Measurements from ENCODE around the gene MARVELD3.
"Not testable (repeated sequence)": the region's sequence is repeated elsewhere in the genome, so short reads cannot be mapped to it uniquely, and the experiment has no call there.

MARVELD3 gene

GRCh38 chr16:71600822-71601221 lies 25.2 kb upstream of the MARVELD3 start:
- no peak for FAIRE-seq
- TF ChIP-seq TAF1 (IDR thresholded peaks at IDR 0.05; ENCODE audit: borderline replicate concordance, low read depth, low read length) (no peak), POLR2AphosphoS5 (IDR thresholded peaks at IDR 0.05; ENCODE audit: low read depth, low read length) (no peak), POLR2A (IDR thresholded peaks at IDR 0.05; ENCODE audit: low read depth, low read length) (no peak)

GRCh38 chr16:71609066-71609465 lies 16.9 kb upstream of the MARVELD3 start:
- DNase-seq (ENCODE audit: insufficient read length) (no peak), FAIRE-seq (no peak)
- TF ChIP-seq POLR2AphosphoS5 (IDR thresholded peaks at IDR 0.05; ENCODE audit: low read depth, low read length) (no peak), TAF1 (IDR thresholded peaks at IDR 0.05; ENCODE audit: borderline replicate concordance, low read depth, low read length) (no peak), POLR2A (IDR thresholded peaks at IDR 0.05; ENCODE audit: low read depth, low read length) (no peak)

More at GRCh38 chr16:71600822-71601221, 25.2 kb upstream of the MARVELD3 start:
- no peak for DNase-seq (ENCODE audit: insufficient read length)

GRCh38 chr16:71610447-71610846 lies 15.5 kb upstream of the MARVELD3 start:
- FAIRE-seq (no peak), DNase-seq (ENCODE audit: insufficient read length) (no peak)
- TF ChIP-seq POLR2A (IDR thresholded peaks at IDR 0.05; ENCODE audit: low read depth, low read length), result no peak
- TF ChIP-seq POLR2AphosphoS5 (IDR thresholded peaks at IDR 0.05; ENCODE audit: low read depth, low read length), result no peak
- TF ChIP-seq TAF1 (IDR thresholded peaks at IDR 0.05; ENCODE audit: borderline replicate concordance, low read depth, low read length), result no peak

GRCh38 chr16:71610936-71611871 lies 14.8 kb upstream of the MARVELD3 start:
- FAIRE-seq (peak; percentile 82), DNase-seq (ENCODE audit: insufficient read length) (peak; percentile 68)
- no peak for TF ChIP-seq POLR2A (IDR thresholded peaks at IDR 0.05; ENCODE audit: low read depth, low read length)
- TF ChIP-seq POLR2AphosphoS5 (IDR thresholded peaks at IDR 0.05; ENCODE audit: low read depth, low read length), result no peak
- TF ChIP-seq TAF1 (IDR thresholded peaks at IDR 0.05; ENCODE audit: borderline replicate concordance, low read depth, low read length), result no peak

GRCh38 chr16:71614956-71615355 lies 11.0 kb upstream of the MARVELD3 start:
- not testable (repeated sequence) for DNase-seq (ENCODE audit: insufficient read length); FAIRE-seq

GRCh38 chr16:71618429-71618828 lies 7.6 kb upstream of the MARVELD3 start:
- no peak for TF ChIP-seq POLR2A (IDR thresholded peaks at IDR 0.05; ENCODE audit: low read depth, low read length)
- TF ChIP-seq TAF1 (IDR thresholded peaks at IDR 0.05; ENCODE audit: borderline replicate concordance, low read depth, low read length), result no peak
- no peak for TF ChIP-seq POLR2AphosphoS5 (IDR thresholded peaks at IDR 0.05; ENCODE audit: low read depth, low read length)
- FAIRE-seq (no peak), DNase-seq (ENCODE audit: insufficient read length) (no peak)

GRCh38 chr16:71622088-71622487 lies 3.9 kb upstream of the MARVELD3 start:
- TF ChIP-seq POLR2A (IDR thresholded peaks at IDR 0.05; ENCODE audit: low read depth, low read length) (no peak), TAF1 (IDR thresholded peaks at IDR 0.05; ENCODE audit: borderline replicate concordance, low read depth, low read length) (no peak), POLR2AphosphoS5 (IDR thresholded peaks at IDR 0.05; ENCODE audit: low read depth, low read length) (no peak)
- FAIRE-seq (no peak), DNase-seq (ENCODE audit: insufficient read length) (no peak)

GRCh38 chr16:71623597-71623996 lies 2.4 kb upstream of the MARVELD3 start:
- TF ChIP-seq TAF1 (IDR thresholded peaks at IDR 0.05; ENCODE audit: borderline replicate concordance, low read depth, low read length) (no peak), POLR2A (IDR thresholded peaks at IDR 0.05; ENCODE audit: low read depth, low read length) (no peak), POLR2AphosphoS5 (IDR thresholded peaks at IDR 0.05; ENCODE audit: low read depth, low read length) (no peak)
- FAIRE-seq (peak; percentile 74), DNase-seq (ENCODE audit: insufficient read length) (no peak)

- FAIRE-seq (no peak), DNase-seq (ENCODE audit: insufficient read length) (no peak)
- TF ChIP-seq TAF1 (IDR thresholded peaks at IDR 0.05; ENCODE audit: borderline replicate concordance, low read depth, low read length) (no peak), POLR2AphosphoS5 (IDR thresholded peaks at IDR 0.05; ENCODE audit: low read depth, low read length) (no peak), POLR2A (IDR thresholded peaks at IDR 0.05; ENCODE audit: low read depth, low read length) (no peak)
Observed at GRCh38 chr16:71625113-71625850, 702 bp upstream of the MARVELD3 start.

- FAIRE-seq (no peak), DNase-seq (ENCODE audit: insufficient read length) (peak; percentile 45)
Observed at GRCh38 chr16:71626858-71627213, 852 bp downstream of the MARVELD3 start.

GRCh38 chr16:71627731-71628181 lies 1.8 kb downstream of the MARVELD3 start:
- TF ChIP-seq POLR2A (IDR thresholded peaks at IDR 0.05; ENCODE audit: low read depth, low read length) (no peak), POLR2AphosphoS5 (IDR thresholded peaks at IDR 0.05; ENCODE audit: low read depth, low read length) (no peak), TAF1 (IDR thresholded peaks at IDR 0.05; ENCODE audit: borderline replicate concordance, low read depth, low read length) (no peak)
- no peak for FAIRE-seq
- no peak for DNase-seq (ENCODE audit: insufficient read length)

More at GRCh38 chr16:71626858-71627213, 852 bp downstream of the MARVELD3 start:
- no peak for TF ChIP-seq POLR2A (IDR thresholded peaks at IDR 0.05; ENCODE audit: low read depth, low read length)
- no peak for TF ChIP-seq TAF1 (IDR thresholded peaks at IDR 0.05; ENCODE audit: borderline replicate concordance, low read depth, low read length)
- no peak for TF ChIP-seq POLR2AphosphoS5 (IDR thresholded peaks at IDR 0.05; ENCODE audit: low read depth, low read length)
